NCI-H748 (cell line): ENCODE results near the gene RNF44.

Experiments
- DNase-seq: peaks from one replicate; lab custom pipeline; 2025; ENCODE audit not compliant: unreplicated experiment; lab: John Stamatoyannopoulos, UW

The RNF44 gene

GRCh38 chr5:176535664-176536131 lies 1.5 kb downstream of the RNF44 start:
- DNase-seq, result peak; percentile 38

GRCh38 chr5:176535101-176535663 lies 2.0 kb downstream of the RNF44 start:
- no peak for DNase-seq

- no peak for DNase-seq
These were observed 2.6 kb downstream of the RNF44 start for GRCh38 chr5:176534640-176535039.

GRCh38 chr5:176533894-176534611 lies 3.1 kb downstream of the RNF44 start:
- DNase-seq, result no peak

GRCh38 chr5:176533390-176533789 lies 3.8 kb downstream of the RNF44 start:
- DNase-seq, result no peak

- DNase-seq, result no peak
These were observed 4.4 kb downstream of the RNF44 start for GRCh38 chr5:176532795-176533194.

- no peak for DNase-seq
These were observed 5.2 kb downstream of the RNF44 start for GRCh38 chr5:176531902-176532493.

- no peak for DNase-seq
These were observed 6.0 kb downstream of the RNF44 start for GRCh38 chr5:176530983-176531901.

- no peak for DNase-seq
These were observed 6.7 kb downstream of the RNF44 start for GRCh38 chr5:176530393-176530982.

GRCh38 chr5:176529741-176530141 lies 7.5 kb downstream of the RNF44 start:
- DNase-seq, result no peak

- no peak for DNase-seq
These were observed 8.0 kb downstream of the RNF44 start for GRCh38 chr5:176529116-176529740.

GRCh38 chr5:176528761-176529115 lies 8.5 kb downstream of the RNF44 start:
- DNase-seq, result no peak

- no peak for DNase-seq
These were observed 8.9 kb downstream of the RNF44 start for GRCh38 chr5:176528301-176528700.

GRCh38 chr5:176527246-176528222 lies 9.7 kb downstream of the RNF44 start:
- no peak for DNase-seq

GRCh38 chr5:176526462-176526861 lies 10.7 kb downstream of the RNF44 start:
- no peak for DNase-seq

GRCh38 chr5:176525677-176526076 lies 11.5 kb downstream of the RNF44 start:
- DNase-seq, result no peak

- DNase-seq, result no peak
These were observed 12.2 kb downstream of the RNF44 start for GRCh38 chr5:176524987-176525386.

- DNase-seq, result no peak
These were observed 13.1 kb downstream of the RNF44 start for GRCh38 chr5:176524138-176524537.

- no peak for DNase-seq
These were observed 15.4 kb downstream of the RNF44 start for GRCh38 chr5:176521699-176522263.
